Measurements from ENCODE around the gene OTUD7B. TPM values are rescaled to one million over a fixed set of nuclear protein-coding genes. Genes with fewer than 3 reads are reported as not detected.

OTUD7B gene
- total RNA-seq, 1 experiment from 2014 or later = 23.5 TPM

GRCh38 chr1:149942885-149943284 lies 67.6 kb downstream of the OTUD7B start:
- Histone ChIP-seq H3K9me3 (ENCODE audit: control insufficient read depth, low read depth, low read length) (no peaks in the 10 kb centered on the region), H3K79me2 (ENCODE audit: insufficient read depth, low read length) (no peaks in the 10 kb centered on the region), H3K4ac (ENCODE audit: low read depth, low read length) (no peak overlapping the region), H4K20me1 (ENCODE audit: control insufficient read depth, insufficient read depth, insufficient read length) (no peaks in the 10 kb centered on the region), H3K18ac (ENCODE audit: insufficient read length, low read depth, low read length) (no peak overlapping the region), H3K4me2 (ENCODE audit: insufficient read depth, insufficient read length, low read length) (no peak overlapping the region), H3K4me1 (ENCODE audit: insufficient read depth, low read length) (peaks cover 13% of the 10 kb centered on the region; the same call in 1 of the 2 replicates), H2BK15ac (ENCODE audit: low read depth, low read length) (no peak overlapping the region), H3K9ac (ENCODE audit: extremely low read depth, insufficient read length, low read length) (no peak overlapping the region), H4K5ac (ENCODE audit: insufficient read length, low read depth, low read length) (no peak overlapping the region), H3K23ac (ENCODE audit: insufficient read length, low read depth, low read length) (no peak overlapping the region), H2AK5ac (ENCODE audit: insufficient read length, low read length) (no peak overlapping the region), H2BK20ac (ENCODE audit: low read depth, low read length, poor library complexity, severe bottlenecking) (no peak overlapping the region), H4K91ac (ENCODE audit: insufficient read length, low read depth, low read length) (no peak overlapping the region), H3K27me3 (ENCODE audit: insufficient read depth, low read length) (no peaks in the 10 kb centered on the region), H2BK12ac (ENCODE audit: insufficient read length, low read depth, low read length) (no peak overlapping the region), H3K79me1 (ENCODE audit: insufficient read depth, low read depth, low read length, poor library complexity, severe bottlenecking) (no peaks in the 10 kb centered on the region), H3T11ph (ENCODE audit: low read length) (no peak overlapping the region), H3K27ac (ENCODE audit: insufficient read length, low read depth, low read length) (no peak overlapping the region), H4K8ac (replicated peaks; ENCODE audit: insufficient read length, low read depth, low read length) (no peak overlapping the region), H3K14ac (ENCODE audit: insufficient read depth, low read length) (no peak overlapping the region), H2BK5ac (ENCODE audit: insufficient read length, low read length) (no peak overlapping the region), H2BK120ac (ENCODE audit: low read depth, low read length, poor library complexity, severe bottlenecking) (no peak overlapping the region), H2AFZ (ENCODE audit: low read length) (no peak overlapping the region), H3K56ac (ENCODE audit: insufficient read length, low read depth, low read length) (no peak overlapping the region), H3K23me2 (ENCODE audit: insufficient read length, low read depth, low read length, poor library complexity, severe bottlenecking) (no peaks in the 10 kb centered on the region)
- no CpG with 5 or more reads among the region's 3 CpGs for WGBS (ENCODE audit: extremely low coverage, insufficient read length, low lambda C conversion rate)
- Mint-ChIP-seq H3K27me3 (ENCODE audit: low read depth) (no peaks in the 10 kb centered on the region), H3K36me3 (ENCODE audit: insufficient read depth in 1 of 3, low read depth in 3 of 3) (peaks cover 14 to 34% (median 31%) of the 10 kb centered on the region in 3 experiments; a peak in 6 of 7 replicates), H3K27ac (peak overlapping the region; percentile 2 to 54 (median 35); a peak in 4 of 7 replicates), H3K4me1 (peaks cover 26 to 36% of the 10 kb centered on the region in 2 experiments), H3K4me3 (no peak overlapping the region), H3K9me3 (no peaks in the 10 kb centered on the region)
- DNase-seq = no peak
- TF ChIP-seq CTCF (conservative IDR thresholded peaks at IDR 0.05) = no peak
